Measurements from ENCODE around the gene SCMH1. TPM values are rescaled to one million over a fixed set of nuclear protein-coding genes. Genes with fewer than 3 reads are reported as not detected.

Gene SCMH1
- total RNA-seq, 4 donors from 2014 or later, result 27.6 to 105 (median 48.5) TPM

GRCh38 chr1:41225495-41225894 lies 16.6 kb downstream of the SCMH1 start:
- H3K36me3 ChIP-seq, result no peaks in the 10 kb centered on the region
- TF ChIP-seq POLR2A (IDR thresholded peaks at IDR 0.05) (no peak), CTCF (IDR thresholded peaks at IDR 0.05) (no peak)
- no peak overlapping the region for H3K4me3 ChIP-seq
- H3K9me3 ChIP-seq, result no peaks in the 10 kb centered on the region
- no peak for DNase-seq
- intact Hi-C loops (cut with DNase I; ENCODE audit: low total_unique reads), result no loop called here
- H3K27me3 ChIP-seq, result no peaks in the 10 kb centered on the region
- H3K4me1 ChIP-seq, result no peaks in the 10 kb centered on the region
- H3K27ac ChIP-seq, result no peak overlapping the region

GRCh38 chr1:41222496-41222895 lies 19.6 kb downstream of the SCMH1 start:
- intact Hi-C loops (cut with DNase I; ENCODE audit: low total_unique reads), result no loop called here
- H3K27ac ChIP-seq, result no peak overlapping the region
- no peaks in the 10 kb centered on the region for H3K36me3 ChIP-seq
- H3K4me1 ChIP-seq, result no peaks in the 10 kb centered on the region
- H3K9me3 ChIP-seq, result peaks cover 0 to 11% of the 10 kb centered on the region in 2 donors
- H3K4me3 ChIP-seq, result no peak overlapping the region
- no peak for TF ChIP-seq CTCF (IDR thresholded peaks at IDR 0.05)
- no peak for DNase-seq
- no peaks in the 10 kb centered on the region for H3K27me3 ChIP-seq

GRCh38 chr1:41221995-41222394 lies 20.1 kb downstream of the SCMH1 start:
- Histone ChIP-seq H3K4me1 (no peaks in the 10 kb centered on the region), H3K27ac (no peak overlapping the region), H3K4me3 (no peak overlapping the region), H3K36me3 (no peaks in the 10 kb centered on the region), H3K9me3 (peaks cover 0 to 13% of the 10 kb centered on the region in 2 donors), H3K27me3 (no peaks in the 10 kb centered on the region)
- TF ChIP-seq POLR2A (IDR thresholded peaks at IDR 0.05) (no peak), CTCF (IDR thresholded peaks at IDR 0.05) (no peak)
- intact Hi-C loops (cut with DNase I; ENCODE audit: low total_unique reads), result no loop called here
- DNase-seq, result no peak

- Histone ChIP-seq H3K27me3 (no peaks in the 10 kb centered on the region), H3K36me3 (no peaks in the 10 kb centered on the region), H3K4me3 (no peak overlapping the region), H3K27ac (no peak overlapping the region), H3K4me1 (peaks cover 0 to 10% of the 10 kb centered on the region in 2 donors), H3K9me3 (peaks cover 0 to 13% of the 10 kb centered on the region in 2 donors)
- no peak for TF ChIP-seq POLR2A (IDR thresholded peaks at IDR 0.05)
- intact Hi-C loops (cut with DNase I; ENCODE audit: low total_unique reads), result no loop called here
- no peak for DNase-seq
Observed at GRCh38 chr1:41218152-41218551, 24.0 kb downstream of the SCMH1 start.

- TF ChIP-seq POLR2A (IDR thresholded peaks at IDR 0.05), result no peak
- no peak for TF ChIP-seq CTCF (IDR thresholded peaks at IDR 0.05)
- intact Hi-C loops (cut with DNase I; ENCODE audit: low total_unique reads), result no loop called here
- peaks cover 0 to 13% of the 10 kb centered on the region in 2 donors for H3K9me3 ChIP-seq
- H3K4me1 ChIP-seq, result peaks cover 0 to 10% of the 10 kb centered on the region in 2 donors
- no peaks in the 10 kb centered on the region for H3K27me3 ChIP-seq
- H3K36me3 ChIP-seq, result no peaks in the 10 kb centered on the region
- H3K27ac ChIP-seq, result no peak overlapping the region
- H3K4me3 ChIP-seq, result no peak overlapping the region
- no peak for DNase-seq
Observed at GRCh38 chr1:41217441-41217840, 24.7 kb downstream of the SCMH1 start.

- H3K27me3 ChIP-seq, result no peaks in the 10 kb centered on the region
- no peak for TF ChIP-seq POLR2A (IDR thresholded peaks at IDR 0.05)
- TF ChIP-seq CTCF (IDR thresholded peaks at IDR 0.05), result no peak
- no peak for DNase-seq
- H3K9me3 ChIP-seq, result peaks cover 0 to 13% of the 10 kb centered on the region in 2 donors
- H3K27ac ChIP-seq, result no peak overlapping the region
- H3K4me3 ChIP-seq, result no peak overlapping the region
- peaks cover 0 to 10% of the 10 kb centered on the region in 2 donors for H3K4me1 ChIP-seq
- intact Hi-C loops (cut with DNase I; ENCODE audit: low total_unique reads), result no loop called here
- H3K36me3 ChIP-seq, result no peaks in the 10 kb centered on the region
Observed at GRCh38 chr1:41215623-41216022, 26.5 kb downstream of the SCMH1 start.

Data from uterus (tissue), 4 donors.